GM21381 (cell line): Measurements from ENCODE around the gene DHDH.
"Not testable (repeated sequence)": the region's sequence is repeated elsewhere in the genome, so short reads cannot be mapped to it uniquely, and the experiment has no call there.

ENCODE experiments used
- ATAC-seq: cut with Tn5 transposase; IDR thresholded peaks from one replicate; pipeline ENCODE4 v1.9.1; 2021; ENCODE audit warnings: mild to moderate bottlenecking, moderate library complexity; ENCODE audit not compliant: unreplicated experiment

The DHDH gene

DNA sequence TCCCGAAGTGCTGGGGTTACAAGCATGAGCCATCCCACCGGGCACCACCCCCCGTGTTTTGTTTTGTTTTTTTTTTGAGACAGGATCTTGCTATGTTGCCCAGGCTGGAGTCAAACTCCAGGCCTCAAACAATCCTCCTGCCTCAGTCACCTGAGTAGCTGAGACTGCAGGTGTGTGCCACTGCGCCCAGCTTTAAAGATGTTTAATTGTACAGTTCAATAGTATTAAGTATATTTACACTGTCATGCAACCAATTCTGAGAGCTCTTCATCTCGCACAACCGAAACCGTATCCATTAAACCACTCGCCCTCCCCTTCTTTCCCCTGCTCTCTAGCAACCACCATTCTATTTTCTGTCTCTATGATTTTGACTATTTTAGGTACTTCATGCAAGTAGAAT lies 17.7 kb upstream of the DHDH start:
- no peak for ATAC-seq

DNA sequence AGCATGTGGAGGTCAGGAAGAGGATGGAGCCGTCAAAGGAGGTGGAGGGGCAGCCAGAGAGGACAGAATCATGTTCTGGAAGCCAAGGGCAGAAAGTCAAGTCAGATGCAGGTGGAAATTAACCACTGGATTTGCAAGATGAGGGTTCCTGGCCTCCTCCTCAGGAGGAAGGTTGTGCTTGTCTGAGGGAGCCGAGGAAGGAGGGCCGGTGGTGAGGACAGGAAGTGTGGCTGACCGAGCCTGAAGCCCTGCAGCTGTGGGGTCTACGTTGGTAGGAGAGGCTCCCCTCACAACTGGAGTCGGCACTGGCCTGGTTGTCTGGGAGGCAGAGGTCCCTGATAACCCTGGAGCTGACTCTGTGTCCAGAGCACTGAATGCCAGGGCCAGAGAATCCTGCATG lies 15.4 kb upstream of the DHDH start:
- ATAC-seq = no peak

DNA sequence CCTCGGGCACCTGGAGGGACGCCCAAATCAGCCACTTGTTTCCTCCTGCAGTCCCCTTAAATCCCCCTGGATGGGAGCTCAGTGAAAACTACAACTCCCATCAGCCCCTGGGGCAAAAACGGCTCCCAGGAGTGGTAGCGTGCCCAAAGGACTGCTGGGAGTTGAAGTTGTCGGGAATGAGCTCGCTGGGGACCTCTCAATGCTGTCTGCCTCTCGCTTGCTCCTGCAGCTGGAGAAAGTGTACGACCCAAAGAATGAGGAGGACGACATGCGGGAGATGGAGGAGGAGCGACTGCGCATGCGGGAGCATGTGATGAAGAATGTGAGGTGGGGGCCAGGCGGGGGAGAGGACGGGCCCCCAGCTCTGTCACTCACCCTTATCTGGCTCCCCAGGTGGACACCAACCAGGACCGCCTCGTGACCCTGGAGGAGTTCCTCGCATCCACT lies 14.7 kb upstream of the DHDH start:
- no peak for ATAC-seq

DNA sequence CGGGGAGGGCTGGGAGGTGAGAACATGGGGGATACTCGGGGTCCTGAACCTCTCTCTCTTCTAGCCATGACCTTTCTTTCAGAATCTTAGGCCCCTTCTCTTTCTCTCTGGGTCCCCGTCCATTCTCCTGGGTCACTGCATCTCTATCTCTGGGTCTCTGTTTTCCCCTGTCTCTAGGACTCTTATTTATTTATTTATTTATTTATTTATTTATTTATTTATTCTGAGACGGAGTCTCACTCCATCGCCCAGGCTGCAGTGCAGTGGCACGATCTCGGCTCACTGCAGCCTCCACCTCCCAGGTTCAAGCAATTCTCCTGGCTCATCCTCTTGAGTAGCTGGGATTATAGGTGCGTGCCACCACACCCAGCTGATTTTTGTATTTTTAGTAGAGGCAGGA lies 14.2 kb upstream of the DHDH start:
- not testable (repeated sequence) for ATAC-seq

DNA sequence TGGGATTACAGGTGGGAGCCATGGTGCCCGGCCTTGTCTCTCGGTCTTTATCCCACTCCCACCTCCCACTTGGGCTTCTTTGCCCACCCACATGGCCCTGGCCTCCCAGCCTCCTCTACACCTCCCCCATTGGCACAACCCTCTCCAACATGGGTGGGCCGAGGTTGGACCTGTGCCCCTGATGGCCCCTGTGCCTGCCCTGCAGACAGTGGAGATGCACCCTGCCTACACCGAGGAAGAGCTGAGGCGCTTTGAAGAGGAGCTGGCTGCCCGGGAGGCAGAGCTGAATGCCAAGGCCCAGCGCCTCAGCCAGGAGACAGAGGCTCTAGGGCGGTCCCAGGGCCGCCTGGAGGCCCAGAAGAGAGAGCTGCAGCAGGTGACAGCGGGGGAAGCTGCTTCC lies 12.6 kb upstream of the DHDH start:
- ATAC-seq = no peak

DNA sequence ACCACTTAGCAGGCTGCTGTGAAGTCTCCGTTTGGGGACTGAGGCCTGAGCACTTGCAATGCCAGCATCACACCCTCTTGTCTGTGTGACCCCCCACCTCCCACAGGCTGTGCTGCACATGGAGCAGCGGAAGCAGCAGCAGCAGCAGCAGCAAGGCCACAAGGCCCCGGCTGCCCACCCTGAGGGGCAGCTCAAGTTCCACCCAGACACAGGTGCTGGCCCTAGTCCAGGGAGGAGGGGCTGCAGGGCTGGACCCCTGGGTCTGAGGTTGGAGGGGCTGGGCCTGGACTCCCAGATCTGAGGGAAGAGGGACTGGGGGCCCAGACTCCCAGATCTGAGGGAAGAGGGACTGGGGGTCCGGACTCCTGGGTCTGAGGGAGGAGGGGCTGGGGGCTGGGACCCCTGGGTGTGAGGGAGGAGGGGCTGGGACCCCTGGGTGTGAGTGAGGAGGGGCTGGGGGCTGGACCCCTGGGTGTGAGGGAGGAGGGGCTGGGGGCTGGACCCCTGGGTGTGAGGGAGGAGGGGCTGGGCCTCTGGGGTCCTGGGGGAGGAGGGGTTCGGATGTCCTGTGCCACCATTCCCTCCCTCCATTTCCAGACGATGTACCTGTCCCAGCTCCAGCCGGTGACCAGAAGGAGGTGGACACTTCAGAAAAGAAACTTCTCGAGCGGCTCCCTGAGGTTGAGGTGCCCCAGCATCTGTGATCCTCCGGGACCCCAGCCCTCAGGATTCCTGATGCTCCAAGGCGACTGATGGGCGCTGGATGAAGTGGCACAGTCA lies 11.6 kb upstream of the DHDH start:
- ATAC-seq = no peak

DNA sequence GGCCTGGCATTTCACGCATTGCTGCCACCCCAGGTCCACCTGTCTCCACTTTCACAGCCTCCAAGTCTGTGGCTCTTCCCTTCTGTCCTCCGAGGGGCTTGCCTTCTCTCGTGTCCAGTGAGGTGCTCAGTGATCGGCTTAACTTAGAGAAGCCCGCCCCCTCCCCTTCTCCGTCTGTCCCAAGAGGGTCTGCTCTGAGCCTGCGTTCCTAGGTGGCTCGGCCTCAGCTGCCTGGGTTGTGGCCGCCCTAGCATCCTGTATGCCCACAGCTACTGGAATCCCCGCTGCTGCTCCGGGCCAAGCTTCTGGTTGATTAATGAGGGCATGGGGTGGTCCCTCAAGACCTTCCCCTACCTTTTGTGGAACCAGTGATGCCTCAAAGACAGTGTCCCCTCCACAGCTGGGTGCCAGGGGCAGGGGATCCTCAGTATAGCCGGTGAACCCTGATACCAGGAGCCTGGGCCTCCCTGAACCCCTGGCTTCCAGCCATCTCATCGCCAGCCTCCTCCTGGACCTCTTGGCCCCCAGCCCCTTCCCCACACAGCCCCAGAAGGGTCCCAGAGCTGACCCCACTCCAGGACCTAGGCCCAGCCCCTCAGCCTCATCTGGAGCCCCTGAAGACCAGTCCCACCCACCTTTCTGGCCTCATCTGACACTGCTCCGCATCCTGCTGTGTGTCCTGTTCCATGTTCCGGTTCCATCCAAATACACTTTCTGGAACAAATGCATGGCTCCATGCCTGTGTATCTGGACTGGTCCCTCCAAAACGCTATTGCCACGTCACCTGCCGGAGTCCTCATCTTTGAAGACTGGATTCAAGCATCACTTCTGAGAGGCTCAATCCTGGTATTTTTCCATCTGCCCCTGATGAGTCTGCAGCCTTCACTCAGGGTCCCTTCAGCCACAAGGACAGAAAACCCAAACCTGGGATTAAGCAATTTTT lies 10.7 kb upstream of the DHDH start:
- no peak for ATAC-seq

DNA sequence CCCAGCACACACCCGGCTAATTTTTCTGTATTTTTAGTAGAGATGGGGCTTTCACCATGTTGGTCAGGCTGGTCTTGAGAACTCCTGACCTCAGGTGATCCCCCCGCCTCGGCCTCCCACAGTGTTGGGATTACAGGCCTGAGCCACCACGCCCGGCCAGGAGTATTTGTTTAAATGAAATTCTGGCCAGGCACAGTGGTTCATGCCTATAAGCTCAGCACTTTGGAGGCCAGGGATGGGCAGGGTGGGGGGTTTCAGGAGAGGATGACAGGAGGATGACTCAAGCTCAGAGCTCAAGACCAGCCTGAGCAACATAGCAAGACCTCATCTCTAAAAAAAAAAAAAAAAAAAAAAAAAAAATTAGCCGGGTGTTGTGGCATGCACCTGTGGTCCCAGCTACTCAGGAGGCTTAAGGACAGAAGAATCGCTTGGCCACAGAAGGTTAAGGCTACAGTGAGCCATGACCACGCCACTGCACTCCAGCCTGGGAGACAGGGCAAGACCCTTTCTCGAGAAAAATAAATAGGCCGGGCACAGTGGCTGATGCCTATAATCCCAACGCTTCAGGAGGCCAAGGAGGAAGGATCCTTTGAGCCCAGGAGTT lies 8.2 kb upstream of the DHDH start:
- no peak for ATAC-seq

DNA sequence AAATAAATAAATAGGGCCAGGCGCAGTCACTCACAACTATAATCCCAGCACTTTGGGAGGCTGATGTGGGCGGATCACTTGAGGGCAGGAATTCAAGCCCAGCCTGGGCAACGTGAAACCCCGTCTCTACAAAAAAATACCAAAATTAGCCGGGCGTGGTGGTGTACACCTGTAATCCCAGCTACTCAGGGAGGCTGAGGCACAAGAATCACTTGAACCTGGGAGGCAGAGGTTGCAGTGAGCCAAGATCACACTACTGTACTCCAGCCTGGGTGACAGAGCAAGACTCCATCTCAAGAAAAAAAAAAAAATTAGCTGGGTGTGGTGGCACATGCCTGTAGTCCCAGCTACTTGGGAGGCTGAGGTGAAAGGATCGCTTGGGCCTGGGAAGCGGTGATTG lies 7.6 kb upstream of the DHDH start:
- ATAC-seq = not testable (repeated sequence)

DNA sequence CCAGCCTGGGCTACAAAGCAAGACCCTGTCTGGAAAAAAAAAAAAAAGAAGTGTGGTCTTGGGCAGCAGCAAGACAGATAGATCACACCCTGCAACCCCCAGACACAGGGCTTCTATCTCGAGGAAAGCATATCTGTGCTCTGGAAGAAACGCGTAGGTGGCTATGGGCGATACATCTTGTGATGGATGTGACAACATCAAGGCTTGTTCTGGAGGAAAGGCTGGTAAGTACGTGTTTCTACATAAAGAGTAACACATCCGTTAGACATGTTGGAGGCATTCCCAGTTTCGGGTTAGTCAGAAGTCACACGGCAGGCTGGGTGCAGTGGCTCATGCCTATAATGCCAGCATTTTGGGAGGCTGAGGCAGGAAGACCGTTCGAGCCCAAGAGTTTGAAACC lies 6.6 kb upstream of the DHDH start:
- no peak for ATAC-seq

DNA sequence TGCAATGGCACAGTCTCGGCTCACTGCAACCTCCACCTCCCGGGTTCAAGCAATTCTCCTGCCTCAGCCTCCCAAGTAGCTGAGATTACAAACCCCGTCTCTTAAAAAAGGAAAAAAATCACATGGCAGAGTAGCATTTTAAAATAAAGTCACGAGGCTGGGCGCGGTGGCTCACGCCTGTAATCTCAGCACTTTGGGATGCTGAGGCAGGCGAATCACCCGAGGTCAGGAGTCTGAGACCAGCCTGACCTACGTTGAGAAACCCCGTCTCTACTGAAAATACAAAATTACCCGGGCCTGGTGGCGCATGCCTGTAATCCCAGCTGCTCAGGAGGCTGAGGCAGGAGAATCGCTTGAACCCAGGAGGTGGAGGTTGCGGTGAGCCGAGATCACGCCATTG lies 5.8 kb upstream of the DHDH start:
- not testable (repeated sequence) for ATAC-seq

DNA sequence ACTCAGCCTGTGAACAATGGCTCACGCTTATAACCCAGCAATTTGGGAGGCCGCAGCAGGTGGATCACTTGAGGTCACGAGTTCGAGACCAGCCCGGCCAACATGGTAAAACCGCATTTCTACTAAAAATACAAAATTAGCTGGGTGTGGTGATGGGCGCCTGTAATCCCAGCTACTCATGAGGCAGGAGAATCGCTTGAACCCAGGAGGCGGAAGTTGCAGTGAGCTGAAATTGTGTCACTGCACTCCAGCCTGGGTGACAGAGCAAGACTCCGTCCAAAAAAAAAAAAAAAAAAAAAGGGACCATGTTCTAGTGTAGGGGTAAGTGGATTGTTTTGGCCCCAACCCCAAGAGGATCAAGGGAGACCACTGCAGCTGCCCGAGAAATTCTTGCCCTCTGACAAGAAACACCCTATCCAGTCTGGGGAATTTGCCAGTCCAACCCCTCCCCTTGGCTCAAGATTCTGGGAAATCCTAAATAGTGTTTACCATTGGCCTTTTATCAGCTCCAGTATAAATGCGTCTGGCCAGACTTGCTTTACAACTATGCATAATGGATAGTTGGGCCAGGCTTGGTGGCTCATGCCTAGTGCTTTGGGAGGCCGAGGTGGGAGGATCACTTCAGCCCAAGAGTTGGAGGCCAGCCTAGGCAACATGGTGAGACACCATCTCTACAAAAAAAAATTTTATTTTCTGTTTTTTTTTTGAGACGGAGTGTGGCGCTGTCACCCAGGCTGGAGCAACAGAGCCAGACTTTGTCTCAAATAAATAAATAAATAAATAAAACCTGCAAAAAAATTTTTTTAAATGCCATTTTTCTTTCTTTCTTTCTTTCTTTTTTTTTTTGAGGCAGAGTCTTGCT lies 5.1 kb upstream of the DHDH start:
- no peak for ATAC-seq

DNA sequence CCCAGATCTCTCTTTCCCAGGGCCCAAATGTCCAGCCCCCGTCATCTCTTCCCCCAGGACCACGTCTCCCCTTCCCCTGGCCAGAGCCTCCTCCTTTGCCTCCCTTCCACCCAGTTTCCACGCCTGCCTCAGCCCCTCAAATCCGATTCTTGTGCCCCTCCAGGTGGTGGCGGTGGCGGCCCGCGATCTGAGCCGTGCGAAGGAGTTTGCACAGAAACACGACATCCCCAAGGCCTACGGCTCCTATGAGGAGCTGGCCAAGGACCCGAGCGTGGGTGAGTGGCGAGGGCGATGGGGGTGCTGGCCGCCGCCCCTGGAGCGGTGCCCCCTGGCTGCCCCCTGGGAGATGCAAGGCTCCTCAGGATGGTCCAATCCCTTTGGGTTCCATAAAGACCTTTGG lies 1.3 kb downstream of the DHDH start:
- ATAC-seq = no peak

DNA sequence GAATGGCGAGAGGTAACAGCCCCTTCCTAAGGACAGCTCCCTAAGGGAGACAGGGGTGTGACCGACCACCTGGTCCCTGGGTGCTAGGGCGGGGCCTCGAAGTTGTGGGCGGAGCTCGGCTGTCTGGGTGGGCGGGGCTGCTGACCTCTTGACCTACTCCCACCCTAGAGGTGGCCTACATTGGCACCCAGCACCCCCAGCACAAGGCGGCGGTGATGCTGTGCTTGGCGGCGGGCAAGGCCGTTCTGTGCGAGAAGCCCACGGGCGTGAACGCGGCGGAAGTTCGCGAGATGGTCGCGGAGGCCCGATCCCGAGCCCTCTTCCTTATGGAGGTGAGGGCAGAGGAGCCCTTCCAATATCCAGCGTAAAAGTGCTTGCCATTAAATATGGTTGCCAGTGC lies 2.4 kb downstream of the DHDH start:
- no peak for ATAC-seq

DNA sequence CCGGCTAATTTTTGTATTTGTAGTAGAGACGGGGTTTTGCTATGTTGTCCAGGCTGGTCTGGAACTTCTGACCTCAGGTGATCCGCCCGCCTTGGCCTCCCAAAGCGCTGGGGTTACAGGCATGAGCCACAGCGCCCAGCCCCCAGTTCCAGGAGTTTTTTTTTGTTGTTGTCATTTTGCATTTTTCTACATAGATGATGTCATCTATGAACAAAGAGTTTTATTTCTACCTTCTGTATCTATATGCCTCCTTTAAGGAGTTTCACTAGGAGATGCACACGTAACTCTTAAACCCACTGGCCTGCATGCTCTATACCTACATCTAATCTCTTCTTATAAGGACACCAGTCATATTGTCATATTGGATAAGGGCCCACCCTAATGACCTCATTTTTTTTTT lies 4.8 kb downstream of the DHDH start:
- ATAC-seq = no peak

DNA sequence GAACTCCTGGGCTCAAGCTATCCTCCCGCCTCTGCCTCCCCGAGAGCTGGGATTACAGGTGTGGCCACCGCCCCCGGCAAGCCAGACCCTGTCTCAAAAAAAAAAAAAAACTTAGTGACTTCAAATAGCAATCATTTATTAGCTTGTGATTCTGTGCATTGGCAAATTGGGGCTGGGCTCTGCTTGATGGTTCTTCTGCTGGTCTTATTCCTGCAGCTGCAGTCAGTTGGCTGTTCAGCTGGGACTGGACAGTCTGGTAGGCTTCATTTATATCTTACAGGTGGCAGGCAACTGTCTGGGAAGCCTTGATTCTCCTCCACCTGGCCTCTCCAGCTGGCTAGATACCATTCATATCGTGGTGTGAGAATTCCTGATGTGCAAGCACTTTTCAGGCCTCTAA lies 7.4 kb downstream of the DHDH start:
- ATAC-seq = no peak

DNA sequence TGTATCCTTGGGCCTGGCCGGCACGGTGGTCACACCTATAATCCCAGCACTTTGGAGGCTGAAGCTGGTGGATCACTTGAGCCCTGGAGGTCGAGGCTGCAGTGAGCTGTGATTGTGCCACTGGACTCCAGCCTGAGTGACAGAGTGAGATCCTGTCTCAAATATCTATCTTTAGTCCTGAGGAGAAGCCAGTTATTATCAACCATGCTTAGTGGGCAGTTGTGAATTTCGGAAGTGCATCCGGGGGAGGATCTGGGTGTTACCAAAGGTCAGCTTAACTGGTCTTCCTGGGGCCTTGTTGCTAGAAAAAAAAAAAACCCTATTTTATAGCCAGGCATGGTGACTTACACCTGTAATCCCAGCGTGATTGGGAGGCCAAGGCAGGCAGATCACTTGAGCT lies 9.6 kb downstream of the DHDH start:
- ATAC-seq = no peak

DNA sequence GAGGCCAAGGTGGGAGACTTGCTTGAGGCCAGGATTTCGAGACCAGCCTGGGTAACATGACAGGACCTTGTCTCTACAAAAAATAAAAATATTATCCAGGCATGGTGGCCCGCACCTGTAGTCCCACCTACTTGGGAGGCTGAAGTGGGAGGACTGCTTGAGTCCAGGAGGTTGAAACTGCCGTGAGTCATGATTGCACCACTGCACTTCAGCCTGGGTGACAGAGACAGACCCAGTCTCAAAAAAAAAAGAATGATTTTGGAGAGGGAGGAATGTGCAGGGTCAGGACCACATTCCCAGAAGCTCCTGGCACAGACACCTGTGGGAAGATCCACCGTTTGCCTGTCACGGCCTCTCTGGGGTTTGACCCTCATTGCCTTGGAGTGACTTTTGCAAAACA lies 11.9 kb downstream of the DHDH start:
- no peak for ATAC-seq

DNA sequence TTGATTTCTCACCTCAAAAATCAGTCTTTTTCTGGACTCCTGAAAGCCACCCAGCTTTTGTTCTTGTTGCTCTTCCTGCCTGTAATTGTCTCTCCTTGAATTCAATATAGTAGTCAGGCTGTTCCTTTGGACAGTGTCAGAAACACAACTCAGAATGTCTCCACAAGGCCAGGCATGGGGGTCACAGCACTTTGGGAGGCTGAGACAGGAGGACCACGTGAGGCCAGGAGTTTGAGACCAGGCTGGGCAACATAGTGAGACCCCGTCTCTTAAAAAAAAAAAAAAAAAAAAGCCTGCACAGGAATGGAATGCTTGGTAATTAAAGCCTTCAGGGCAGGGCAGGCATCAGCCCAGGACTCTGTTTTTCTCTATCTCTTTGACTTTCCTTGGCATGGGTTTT lies 12.3 kb downstream of the DHDH start:
- ATAC-seq = no peak

DNA sequence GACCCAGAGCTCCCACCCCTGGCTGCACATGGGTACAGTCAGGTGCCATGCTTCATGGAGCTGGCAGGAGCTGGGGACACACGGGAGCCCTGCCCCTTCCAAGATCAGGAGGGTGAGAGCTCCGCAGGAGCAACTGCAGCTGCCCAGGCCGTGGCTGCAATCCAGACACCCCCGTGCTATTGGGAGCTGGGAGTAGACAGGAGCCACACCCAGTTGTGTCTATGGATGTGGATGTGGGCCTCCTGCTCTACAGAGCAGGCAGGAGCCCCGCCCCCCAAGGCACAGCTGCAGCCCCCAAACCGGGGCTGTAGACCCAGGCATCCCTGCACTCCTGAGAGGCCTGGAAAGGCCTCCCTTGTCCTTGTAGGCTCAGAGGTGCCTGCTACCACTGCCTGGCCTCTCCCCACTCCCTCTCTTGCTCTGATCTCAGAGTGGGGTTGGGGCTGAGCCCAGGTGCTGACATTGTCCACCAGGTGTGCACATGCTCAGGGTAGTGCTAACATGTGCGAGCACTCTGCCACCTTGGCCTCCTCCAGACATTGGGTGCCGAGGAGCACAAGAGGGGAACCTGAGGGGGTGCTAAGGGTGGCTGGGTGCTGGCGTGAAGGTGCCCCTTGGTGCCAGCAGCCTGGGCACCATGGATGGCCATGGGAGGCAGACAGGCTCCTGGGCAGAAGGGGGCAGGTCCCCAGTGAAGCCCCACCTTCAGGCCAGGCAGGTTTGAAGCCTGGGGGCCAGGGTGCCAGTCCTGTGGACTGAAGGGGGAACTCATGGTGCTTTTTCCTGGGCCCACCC lies 13.2 kb downstream of the DHDH start:
- no peak for ATAC-seq
